ENCODE measurements around the gene AFF3.

AFF3 gene

GRCh38 chr2:99634234-99634633 is 508.2 kb downstream of the AFF3 start:
- Histone ChIP-seq H2AFZ (ENCODE audit: low read length) (no peak overlapping the region), H3K4me3 (ENCODE audit: low read length) (no peak overlapping the region), H3K4me2 (ENCODE audit: low read depth, low read length) (no peak overlapping the region), H3K27me3 (replicated peaks; ENCODE audit: insufficient read depth, low read length) (no peaks in the 10 kb centered on the region), H3K9me3 (replicated peaks; ENCODE audit: insufficient read depth, low read length) (no peaks in the 10 kb centered on the region), H3K4me1 (ENCODE audit: low read length) (no peaks in the 10 kb centered on the region), H3K27ac (ENCODE audit: low read length) (no peak overlapping the region), H3K9me2 (replicated peaks; ENCODE audit: insufficient read depth, low read length) (no peaks in the 10 kb centered on the region), H3K36me3 (replicated peaks; ENCODE audit: insufficient read depth, low read length) (no peaks in the 10 kb centered on the region), H3F3A (ENCODE audit: insufficient read depth, low read length) (no peaks in the 10 kb centered on the region), H3K9ac (ENCODE audit: low read length) (no peak overlapping the region), H4K20me1 (ENCODE audit: insufficient read depth, low read length) (no peaks in the 10 kb centered on the region), H3K79me2 (ENCODE audit: low read length) (no peaks in the 10 kb centered on the region)
- no peak for TF ChIP-seq EZH2phosphoT487 (IDR thresholded peaks at IDR 0.05; ENCODE audit: low read length)
- TF ChIP-seq EZH2 (optimal IDR thresholded peaks at IDR 0.05; ENCODE audit: low read depth, low read length) = no peak
- TF ChIP-seq, protein P1, sequence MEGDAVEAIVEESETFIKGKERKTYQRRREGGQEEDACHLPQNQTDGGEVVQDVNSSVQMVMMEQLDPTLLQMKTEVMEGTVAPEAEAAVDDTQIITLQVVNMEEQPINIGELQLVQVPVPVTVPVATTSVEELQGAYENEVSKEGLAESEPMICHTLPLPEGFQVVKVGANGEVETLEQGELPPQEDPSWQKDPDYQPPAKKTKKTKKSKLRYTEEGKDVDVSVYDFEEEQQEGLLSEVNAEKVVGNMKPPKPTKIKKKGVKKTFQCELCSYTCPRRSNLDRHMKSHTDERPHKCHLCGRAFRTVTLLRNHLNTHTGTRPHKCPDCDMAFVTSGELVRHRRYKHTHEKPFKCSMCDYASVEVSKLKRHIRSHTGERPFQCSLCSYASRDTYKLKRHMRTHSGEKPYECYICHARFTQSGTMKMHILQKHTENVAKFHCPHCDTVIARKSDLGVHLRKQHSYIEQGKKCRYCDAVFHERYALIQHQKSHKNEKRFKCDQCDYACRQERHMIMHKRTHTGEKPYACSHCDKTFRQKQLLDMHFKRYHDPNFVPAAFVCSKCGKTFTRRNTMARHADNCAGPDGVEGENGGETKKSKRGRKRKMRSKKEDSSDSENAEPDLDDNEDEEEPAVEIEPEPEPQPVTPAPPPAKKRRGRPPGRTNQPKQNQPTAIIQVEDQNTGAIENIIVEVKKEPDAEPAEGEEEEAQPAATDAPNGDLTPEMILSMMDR (IDR thresholded peaks at IDR 0.05; ENCODE audit: low read length) = no peak
- DNase-seq = no peak

- no peak overlapping the region for H3K9ac ChIP-seq (ENCODE audit: low read length)
- H3K4me1 ChIP-seq (ENCODE audit: low read length) = no peaks in the 10 kb centered on the region
- H3K79me2 ChIP-seq (ENCODE audit: low read length) = no peaks in the 10 kb centered on the region
- no peaks in the 10 kb centered on the region for H4K20me1 ChIP-seq (ENCODE audit: insufficient read depth, low read length)
- H2AFZ ChIP-seq (ENCODE audit: low read length) = no peak overlapping the region
- H3K4me2 ChIP-seq (ENCODE audit: low read depth, low read length) = no peak overlapping the region
- H3K9me3 ChIP-seq (replicated peaks; ENCODE audit: insufficient read depth, low read length) = no peaks in the 10 kb centered on the region
- no peaks in the 10 kb centered on the region for H3K27me3 ChIP-seq (replicated peaks; ENCODE audit: insufficient read depth, low read length)
- H3F3A ChIP-seq (ENCODE audit: insufficient read depth, low read length) = no peaks in the 10 kb centered on the region
- H3K4me3 ChIP-seq (ENCODE audit: low read length) = no peak overlapping the region
- no peak overlapping the region for H3K27ac ChIP-seq (ENCODE audit: low read length)
- TF ChIP-seq, protein P1 (IDR thresholded peaks at IDR 0.05; ENCODE audit: low read length) = no peak
- TF ChIP-seq EZH2 (optimal IDR thresholded peaks at IDR 0.05; ENCODE audit: low read depth, low read length) (no peak), EZH2phosphoT487 (IDR thresholded peaks at IDR 0.05; ENCODE audit: low read length) (no peak)
- H3K36me3 ChIP-seq (replicated peaks; ENCODE audit: insufficient read depth, low read length) = no peaks in the 10 kb centered on the region
- no peak for DNase-seq
- no peaks in the 10 kb centered on the region for H3K9me2 ChIP-seq (replicated peaks; ENCODE audit: insufficient read depth, low read length)
These were observed 510.7 kb downstream of the AFF3 start for GRCh38 chr2:99631700-99632099.

DNA sequence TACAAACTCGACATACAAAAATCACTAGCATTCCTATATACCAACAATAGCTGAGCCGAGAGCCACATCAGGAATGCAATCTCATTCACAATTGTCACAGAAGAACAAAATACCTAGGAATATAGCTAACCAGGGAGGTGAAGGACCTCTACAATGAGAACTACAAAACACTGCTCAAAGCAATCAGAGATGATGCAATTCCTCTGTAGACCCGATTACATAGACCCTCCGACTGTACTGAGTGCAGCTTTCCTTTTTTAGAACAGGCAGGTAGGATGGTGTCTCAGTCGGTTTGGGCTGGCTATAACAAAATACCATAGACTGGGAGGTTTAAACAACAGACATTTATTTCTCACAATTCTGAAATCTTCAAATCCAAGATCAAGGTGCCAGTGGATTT is 513.1 kb downstream of the AFF3 start:
- no peaks in the 10 kb centered on the region for H3K36me3 ChIP-seq (replicated peaks; ENCODE audit: insufficient read depth, low read length)

More for the DNA sequence above, 513.1 kb downstream of the AFF3 start:
- TF ChIP-seq, protein P1 (IDR thresholded peaks at IDR 0.05; ENCODE audit: low read length) = no peak
- TF ChIP-seq EZH2phosphoT487 (IDR thresholded peaks at IDR 0.05; ENCODE audit: low read length) (no peak), EZH2 (optimal IDR thresholded peaks at IDR 0.05; ENCODE audit: low read depth, low read length) (no peak)
- H3K9ac ChIP-seq (ENCODE audit: low read length) = no peak overlapping the region
- H3K9me2 ChIP-seq (replicated peaks; ENCODE audit: insufficient read depth, low read length) = no peaks in the 10 kb centered on the region
- H3K4me2 ChIP-seq (ENCODE audit: low read depth, low read length) = no peak overlapping the region
- no peaks in the 10 kb centered on the region for H4K20me1 ChIP-seq (ENCODE audit: insufficient read depth, low read length)
- no peak overlapping the region for H2AFZ ChIP-seq (ENCODE audit: low read length)
- no peaks in the 10 kb centered on the region for H3K9me3 ChIP-seq (replicated peaks; ENCODE audit: insufficient read depth, low read length)
- no peak overlapping the region for H3K27ac ChIP-seq (ENCODE audit: low read length)
- H3K27me3 ChIP-seq (replicated peaks; ENCODE audit: insufficient read depth, low read length) = no peaks in the 10 kb centered on the region
- H3F3A ChIP-seq (ENCODE audit: insufficient read depth, low read length) = no peaks in the 10 kb centered on the region
- H3K4me1 ChIP-seq (ENCODE audit: low read length) = no peaks in the 10 kb centered on the region
- H3K4me3 ChIP-seq (ENCODE audit: low read length) = no peak overlapping the region
- no peak for DNase-seq
- no peaks in the 10 kb centered on the region for H3K79me2 ChIP-seq (ENCODE audit: low read length)
